Left renal pelvis (tissue), 4 donors: Measurements from ENCODE around the gene PMS2. TPM values are rescaled to one million over a fixed set of nuclear protein-coding genes. Genes with fewer than 3 reads are reported as not detected.
"Not testable (repeated sequence)": the region's sequence is repeated elsewhere in the genome, so short reads cannot be mapped to it uniquely, and the experiment has no call there.

Experiments
- DNase-seq, 4 donors: peaks; one replicate each; pipeline ENCODE4 v3.0.0-alpha.2; 2013; ENCODE audit warnings: low read depth in 4 of 4, low spot score in 3 of 4
- polyA plus RNA-seq, 4 donors: library from polyadenylated mRNA; unstranded; fragments of 120-200 nt; gene quantifications; one replicate each; pipeline ENCODE4 v1.2.1, GENCODE V29; 2013; ENCODE audit not compliant: insufficient read length in 4 of 4

PMS2 gene
- polyA plus RNA-seq, 4 donors = 15.8 to 23.6 (median 22.2) TPM

DNA sequence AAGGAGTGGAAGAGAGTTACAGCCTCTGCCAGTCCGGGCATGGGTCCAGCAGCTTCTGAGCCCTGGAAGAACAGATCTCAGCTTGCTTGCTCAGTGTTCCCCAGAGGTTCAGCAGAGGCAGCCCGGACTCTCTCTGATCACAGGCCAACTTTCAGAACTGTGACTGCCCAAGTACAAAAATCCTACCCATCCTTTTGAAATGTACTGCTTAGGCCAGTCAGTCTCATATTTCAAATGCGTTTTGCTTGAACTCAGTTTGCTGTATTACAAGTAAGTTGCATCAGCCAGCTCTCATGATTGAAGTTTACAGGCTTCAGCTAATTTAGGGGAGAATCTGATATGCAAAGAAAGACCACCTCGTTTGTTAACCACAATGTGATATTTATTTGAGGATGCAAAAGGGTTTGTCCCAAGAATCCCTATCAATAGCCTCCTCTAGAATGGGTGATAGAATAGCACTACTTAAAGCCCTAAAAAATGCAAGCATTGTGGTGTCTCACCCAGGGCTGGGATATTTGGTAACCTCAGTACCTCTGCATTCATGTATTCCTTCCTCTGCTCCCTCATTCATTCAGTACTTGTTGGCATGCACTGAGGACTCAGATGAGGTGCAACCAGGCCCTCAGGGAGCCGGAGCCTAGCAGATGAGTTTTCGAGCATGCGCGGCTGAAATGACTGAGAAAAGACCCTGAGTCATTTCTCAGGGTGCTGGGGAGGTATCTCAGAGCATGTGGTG, 7.2 kb upstream of the PMS2 start:
- DNase-seq = no peak

DNA sequence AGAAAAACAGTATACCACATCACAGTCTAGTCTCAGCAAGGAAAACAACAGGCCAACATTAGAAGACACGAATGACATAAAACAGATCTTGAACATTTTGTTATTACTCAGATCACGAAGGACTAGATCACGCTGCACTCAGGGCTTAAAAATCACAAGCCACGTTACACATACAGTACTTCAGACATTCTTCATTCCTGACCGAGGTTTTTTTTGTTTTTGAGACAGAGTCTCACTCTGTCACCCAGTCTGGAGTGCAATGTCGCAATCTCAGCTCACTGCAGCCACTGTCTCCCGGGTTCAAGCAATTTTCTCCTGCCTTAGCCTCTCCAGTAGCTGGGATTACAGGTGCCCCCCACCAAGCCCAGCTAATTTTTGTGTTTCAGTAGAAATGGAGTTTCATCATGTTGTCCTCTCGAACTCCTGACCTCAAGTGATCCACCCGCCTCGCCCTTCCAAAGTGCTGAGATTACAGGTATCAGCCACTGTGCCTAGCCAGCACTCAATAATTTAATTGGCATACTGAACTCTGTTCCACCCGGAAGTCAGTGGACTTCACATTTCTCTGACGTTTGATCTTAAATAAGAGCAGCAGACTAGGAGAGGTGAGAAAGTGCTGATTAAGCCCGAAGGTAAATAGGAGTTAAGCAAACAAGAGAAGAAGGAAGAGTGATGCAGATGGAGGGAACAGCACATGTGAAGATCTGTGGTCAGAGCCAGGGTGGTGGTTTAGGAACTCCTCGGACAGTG, 3.7 kb upstream of the PMS2 start:
- no peak for DNase-seq

DNA sequence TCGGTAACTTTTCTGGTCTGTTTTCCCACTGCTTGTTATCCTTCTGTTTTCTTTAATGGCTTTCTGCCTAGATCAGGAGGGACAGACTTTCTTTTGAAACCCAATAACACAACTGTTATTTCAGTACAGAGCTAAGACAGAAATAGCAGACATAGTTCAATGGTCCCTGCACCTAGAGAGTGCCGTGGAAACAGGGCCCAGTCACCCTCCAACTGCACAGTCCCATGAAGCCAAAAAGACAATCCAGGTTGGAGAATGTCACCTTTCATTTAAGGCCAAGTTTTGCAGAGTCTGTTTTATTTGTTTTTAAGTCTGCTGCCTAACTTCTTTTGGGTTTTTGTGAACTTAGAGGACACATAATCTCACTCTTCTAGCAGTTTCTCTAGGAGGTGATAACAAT, 2.7 kb upstream of the PMS2 start:
- no peak for DNase-seq

DNA sequence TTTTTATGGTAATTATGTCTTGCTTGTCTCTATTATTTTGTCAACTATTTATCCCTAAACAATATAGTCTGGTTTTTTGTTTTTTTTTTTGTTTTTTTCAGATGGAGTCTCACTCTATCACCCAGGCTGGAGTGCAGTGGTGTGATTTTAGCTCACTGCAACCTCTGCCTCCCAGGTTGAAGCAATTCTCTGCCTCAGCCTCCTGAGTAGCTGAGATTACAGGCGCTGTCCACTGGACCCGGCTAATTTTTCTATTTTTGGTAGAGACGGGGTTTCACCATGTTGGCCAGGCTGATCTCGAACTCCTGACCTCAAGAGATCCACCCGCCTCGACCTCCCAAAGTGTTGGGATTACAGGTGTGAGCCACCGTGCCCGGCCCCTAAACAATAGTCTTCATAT, 1.5 kb upstream of the PMS2 start:
- DNase-seq = not testable (repeated sequence)

DNA sequence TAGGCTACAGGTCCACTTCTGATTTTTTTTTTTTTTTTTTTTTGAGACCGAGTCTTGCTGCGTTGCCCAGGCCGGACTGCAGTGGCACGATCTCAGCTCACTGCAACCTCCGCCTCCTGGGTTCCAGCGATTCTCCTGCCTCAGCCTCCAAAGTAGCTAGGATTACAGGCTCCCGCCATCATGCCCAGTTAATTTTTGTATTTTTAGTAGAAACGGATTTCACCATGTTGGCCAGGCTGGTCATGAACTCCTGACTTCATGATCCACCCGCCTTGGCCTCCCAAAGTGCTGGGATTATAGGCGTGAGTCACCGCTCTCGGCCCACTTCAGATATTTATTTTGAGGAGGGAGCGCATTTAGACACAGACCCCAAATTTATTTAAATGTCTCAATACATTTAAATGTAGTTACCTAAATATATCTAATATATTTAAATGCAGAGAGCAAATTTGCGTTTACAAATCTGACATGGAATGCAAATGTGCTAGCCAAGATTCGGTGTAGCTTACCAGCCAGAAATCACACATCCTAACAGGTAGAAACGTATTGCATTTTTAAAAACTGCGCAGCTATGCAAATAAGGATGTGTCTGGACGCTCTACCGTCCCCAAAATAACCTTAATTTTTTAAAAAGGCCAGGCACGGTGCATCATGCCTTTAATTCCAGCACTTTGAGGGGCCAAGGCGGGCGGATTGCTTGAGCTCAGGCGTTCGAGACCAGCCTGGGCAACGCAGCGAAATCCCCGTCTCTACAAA, 836 bp downstream of the PMS2 start:
- not testable (repeated sequence) for DNase-seq

DNA sequence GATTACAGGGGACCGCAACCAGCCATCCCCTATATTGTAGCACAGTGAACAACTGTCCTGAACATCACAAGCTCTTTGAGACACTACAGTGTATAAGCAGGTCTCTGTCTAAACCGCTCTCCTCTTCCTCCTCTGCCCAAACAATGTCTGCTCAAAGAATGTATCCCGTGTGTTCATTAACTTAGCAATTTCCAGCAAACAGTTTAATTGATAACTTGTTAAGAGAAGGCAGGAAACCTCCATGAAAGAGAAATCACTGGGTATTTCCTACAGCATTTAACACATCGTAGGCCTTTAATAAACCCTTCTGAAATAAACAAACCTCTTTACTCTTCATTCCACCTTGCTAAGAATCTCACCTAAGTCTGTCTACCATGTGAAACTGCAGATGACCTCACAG, 1.5 kb downstream of the PMS2 start:
- DNase-seq = no peak

DNA sequence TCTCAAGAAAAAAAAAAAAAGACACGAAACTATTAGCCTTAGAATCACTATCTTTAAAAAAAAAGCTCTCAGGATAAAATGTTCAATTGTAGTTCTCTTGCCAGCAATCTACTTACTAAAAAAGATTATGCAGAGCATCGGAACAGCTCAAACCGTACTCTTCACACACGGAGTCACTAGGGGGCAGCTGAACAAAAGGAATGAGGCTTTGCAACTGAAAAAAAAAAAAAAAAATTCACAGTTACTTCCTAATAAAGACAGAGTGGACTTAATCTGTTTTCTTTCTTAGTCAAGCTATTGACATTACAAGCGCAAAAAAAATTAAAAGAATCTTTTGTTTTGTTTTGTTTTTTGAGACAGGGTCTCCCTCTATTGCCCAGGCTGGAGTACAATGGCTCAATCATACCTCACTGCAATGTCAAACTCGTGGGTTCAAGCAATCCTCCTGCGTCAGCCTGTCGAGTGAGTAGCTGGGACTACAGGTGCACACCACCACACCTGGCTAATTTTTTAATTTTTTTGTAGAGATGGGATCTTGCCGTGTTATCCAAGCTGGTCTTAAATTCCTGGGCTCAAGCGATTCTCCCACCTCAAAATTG, 11.5 kb downstream of the PMS2 start:
- peak in 1 of 4 donors; percentile 44 for DNase-seq

DNA sequence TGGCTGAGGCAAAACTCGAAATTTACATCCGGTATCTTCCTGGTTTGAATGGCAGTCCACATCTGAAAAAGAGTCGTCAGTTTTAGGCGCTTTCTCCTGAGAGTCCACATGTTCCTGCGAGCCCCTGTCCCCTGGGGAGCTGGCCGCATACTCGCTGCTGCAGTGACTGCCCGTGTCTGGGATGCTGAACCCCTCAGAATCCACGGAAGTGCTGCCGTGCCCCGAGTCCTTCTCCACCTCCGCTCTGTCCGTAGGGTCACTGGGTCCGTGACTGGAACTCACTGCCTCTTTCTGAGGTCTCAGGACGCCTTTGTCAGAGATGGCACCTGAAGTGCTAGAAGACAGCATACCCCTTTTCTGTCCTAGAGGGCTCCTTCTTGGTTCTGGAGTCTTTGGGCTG, 21.8 kb downstream of the PMS2 start:
- DNase-seq = not testable (repeated sequence)

DNA sequence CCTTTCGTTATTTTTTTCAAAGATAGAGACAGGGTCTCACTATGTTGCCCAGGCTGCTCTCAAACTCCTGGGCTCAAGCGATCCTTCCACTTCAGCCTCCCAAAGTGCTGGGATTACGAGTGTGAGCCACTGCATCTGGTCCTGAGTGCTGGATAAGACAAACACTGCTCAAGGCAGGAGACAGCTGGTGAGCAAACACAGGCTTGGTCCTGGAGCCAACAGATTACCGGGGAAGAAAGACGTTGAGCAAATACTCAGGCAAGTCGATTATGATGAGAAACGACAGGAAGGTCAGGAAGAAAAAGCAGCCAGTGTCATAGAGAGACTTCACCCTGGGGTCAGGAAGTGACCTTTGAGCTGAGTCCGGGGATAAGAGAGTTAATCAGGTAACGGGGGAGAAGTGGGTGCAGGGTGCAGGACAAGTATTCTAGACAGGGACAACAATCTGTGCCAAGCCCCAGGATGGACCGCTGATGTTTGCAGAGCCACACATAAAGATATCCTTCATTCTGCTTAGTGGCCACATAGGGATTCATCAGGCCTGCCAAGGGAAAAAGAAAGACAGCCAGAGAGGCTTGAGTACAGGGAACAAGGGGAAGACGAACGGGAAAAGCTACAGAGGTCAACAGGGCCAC, 29.1 kb downstream of the PMS2 start:
- DNase-seq = not testable (repeated sequence)

DNA sequence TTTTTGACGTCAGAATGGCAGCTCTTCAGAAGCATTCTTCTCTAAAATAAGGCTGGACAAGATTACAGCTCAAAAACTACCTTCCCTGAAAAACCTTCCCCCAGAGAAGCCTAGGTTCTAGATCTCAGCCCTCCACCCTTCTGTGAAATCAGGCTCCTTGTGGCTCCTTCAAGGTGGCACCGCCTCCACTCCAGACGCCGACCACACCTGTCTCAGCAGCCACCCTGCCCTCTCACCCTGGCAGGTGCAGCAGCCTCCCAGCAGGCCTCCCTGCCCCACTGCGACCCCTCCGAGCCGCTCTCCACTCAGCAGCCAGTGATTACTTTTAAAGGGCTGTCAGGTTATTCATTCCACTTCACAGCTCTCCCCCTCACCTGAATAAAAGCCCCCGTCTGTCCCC, 35.3 kb downstream of the PMS2 start:
- DNase-seq = not testable (repeated sequence)

DNA sequence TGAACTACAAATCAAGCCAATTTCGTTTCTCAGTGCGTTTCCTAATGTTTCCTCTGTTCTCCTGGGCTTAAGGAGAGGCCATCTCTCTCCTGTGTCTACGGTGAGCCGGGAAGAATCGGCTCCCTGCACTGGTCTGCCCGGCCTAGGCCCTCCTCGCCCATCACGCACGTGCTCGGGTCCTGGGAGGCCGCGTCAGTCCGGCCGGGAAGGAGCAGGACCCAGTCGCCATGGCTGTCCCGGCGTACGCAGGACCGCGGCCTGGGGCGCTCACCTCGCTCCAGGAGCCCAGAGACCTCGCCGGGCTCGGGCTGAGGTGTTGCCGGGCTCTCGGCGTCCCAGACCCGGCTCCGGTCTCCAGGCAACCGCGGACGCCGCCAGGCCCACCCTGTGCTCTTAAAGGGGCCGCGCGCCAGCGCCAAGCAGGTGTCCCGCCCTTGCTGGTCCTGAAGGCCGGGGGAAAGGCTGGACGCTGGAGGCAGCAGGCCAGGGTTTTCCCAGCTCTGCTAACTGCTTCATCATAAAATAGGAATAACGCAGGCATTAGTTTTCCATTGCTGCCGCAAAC, 38.4 kb downstream of the PMS2 start, which contains the start of gene RSPH10B:
Gene RSPH10B (minus strand): TSS at position 343 of the 565 bp plus-strand sequence. CDS start 3,573 bp downstream, outside the sequence.
- not testable (repeated sequence) for DNase-seq

DNA sequence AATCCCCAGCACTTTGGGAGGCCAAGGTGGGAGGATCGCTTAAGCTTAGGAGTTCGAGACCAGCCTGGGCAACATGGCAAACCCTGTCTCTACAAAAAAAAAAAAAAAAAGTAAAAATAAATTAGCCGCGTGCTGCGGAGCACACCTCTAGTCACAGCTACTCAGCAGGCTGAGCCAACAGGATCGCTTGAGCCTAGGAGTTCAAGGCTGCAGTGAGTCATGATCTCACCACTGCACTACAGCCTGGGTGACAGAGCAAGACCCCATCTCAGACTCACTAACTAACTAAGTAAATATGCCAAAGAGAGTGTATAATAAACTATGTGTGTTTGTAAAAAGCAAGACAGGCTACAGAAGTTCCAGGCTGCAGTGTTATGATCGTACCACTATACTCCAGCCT, 45.0 kb downstream of the PMS2 start:
- not testable (repeated sequence) for DNase-seq

DNA sequence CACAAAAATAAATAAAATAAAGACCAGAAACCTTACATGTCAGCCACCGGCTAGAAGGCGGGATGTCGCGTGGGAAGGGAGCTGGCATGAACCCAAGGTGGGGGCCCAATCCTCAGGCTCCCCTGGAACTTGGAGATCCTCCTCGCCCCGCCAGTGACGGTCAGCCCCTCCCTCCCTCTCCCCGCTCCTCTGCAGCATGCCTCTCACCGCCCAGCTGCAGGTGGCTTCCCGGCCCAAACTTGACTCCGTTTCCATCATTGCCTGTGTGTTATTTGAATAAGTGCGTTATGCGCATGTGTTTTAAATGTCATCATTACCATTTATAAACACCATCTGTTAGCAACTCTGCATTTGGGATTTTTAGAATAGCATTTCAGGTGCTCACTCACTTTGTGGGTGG, 45.6 kb downstream of the PMS2 start:
- not testable (repeated sequence) for DNase-seq

DNA sequence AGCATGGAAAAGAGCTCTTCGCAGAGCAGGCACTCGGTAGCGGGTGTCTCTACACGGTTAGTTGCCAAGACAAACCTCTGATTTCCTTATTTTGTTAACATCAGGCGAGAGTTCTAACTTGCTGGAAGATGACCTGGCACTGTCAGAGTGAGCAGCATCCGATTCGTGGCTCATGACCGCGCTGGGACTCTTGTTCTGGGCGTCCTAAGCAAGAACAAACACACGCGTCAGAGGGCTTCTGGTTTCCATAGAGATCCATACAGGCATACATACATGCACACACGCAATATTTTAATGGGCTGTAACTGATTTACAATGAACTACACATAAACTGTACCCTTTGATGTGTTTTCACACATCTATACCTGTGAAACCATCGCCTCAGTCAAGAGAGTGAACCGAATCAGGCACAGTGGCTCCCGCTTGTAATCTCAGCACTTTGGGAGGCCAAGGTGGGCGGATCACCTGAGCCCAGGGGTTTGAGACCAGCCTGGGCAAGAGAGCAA, 73.9 kb downstream of the PMS2 start:
- DNase-seq = not testable (repeated sequence)

DNA sequence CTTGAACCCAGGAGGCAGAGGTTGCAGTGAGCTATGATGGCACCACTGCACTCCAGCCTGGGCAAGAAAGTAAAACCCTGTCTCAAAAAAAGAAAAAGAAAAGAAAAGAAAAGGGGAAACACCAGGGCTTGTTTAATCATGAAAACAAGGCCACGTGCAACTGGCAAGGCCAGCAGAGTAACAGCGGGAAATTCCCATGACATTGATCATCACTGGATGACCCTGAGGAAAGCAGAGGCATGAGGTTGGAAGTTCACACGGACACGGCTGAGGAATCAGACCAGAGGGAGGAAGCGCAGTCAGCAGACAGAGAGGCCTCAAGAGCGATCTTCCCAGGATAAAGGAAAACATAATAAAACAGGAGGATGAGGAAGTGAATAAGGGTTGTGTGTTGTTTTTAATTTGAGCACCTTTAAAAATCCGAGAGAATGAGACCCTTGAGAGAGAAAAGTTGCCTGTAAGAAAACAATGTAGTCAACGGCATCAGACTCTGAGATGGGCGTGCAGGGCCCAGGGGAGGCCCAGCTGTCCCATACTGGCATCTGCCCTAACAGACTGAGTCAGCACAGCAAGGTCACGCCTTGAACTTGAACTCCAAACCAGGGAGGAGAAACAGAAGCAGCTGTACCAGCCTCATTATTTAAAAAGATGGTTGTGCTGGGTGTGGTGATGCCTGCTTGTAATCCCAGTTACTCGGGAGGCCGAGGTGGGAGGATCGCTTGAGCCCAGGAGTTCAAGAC, 76.8 kb downstream of the PMS2 start:
- peak in 1 of 4 donors; percentile 4 for DNase-seq

DNA sequence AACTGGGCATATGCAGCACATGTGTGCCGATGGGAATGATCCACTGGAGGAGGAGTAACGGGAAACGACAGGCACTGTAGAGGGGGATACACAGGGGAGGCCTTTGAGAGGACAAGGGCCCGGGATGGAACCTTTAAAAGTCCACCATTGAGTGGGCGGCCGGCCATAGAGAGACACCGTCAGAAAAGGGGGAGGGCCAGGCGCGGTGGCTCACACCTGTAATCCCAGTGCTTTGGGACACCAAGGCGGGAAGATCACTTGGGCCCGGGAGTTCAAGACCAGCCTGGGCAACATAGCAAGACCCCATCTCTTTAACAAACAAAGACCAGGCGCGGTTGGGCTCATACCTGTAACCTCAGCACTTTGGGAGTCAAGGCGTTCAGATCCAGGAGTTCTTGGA, 77.6 kb downstream of the PMS2 start:
- not testable (repeated sequence) for DNase-seq

DNA sequence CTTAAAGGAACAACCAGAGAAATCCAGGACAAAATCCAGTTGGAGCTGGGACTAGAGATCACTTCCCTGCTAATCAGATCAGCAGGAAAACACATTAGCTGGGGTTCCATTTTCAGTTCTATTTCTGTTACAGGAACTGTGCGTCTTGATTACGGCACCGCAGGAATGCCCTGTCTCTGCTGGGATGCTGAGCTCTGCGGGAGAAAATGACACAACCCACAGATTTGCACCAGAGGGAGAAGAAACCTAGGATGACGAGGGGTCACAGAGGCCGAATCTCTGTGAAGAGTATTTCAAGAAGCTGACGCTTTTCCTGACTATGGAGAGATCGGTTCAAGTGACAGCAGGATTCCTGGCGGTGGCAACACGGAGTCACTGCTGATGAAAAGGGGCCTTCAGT, 78.6 kb downstream of the PMS2 start:
- DNase-seq = not testable (repeated sequence)

DNA sequence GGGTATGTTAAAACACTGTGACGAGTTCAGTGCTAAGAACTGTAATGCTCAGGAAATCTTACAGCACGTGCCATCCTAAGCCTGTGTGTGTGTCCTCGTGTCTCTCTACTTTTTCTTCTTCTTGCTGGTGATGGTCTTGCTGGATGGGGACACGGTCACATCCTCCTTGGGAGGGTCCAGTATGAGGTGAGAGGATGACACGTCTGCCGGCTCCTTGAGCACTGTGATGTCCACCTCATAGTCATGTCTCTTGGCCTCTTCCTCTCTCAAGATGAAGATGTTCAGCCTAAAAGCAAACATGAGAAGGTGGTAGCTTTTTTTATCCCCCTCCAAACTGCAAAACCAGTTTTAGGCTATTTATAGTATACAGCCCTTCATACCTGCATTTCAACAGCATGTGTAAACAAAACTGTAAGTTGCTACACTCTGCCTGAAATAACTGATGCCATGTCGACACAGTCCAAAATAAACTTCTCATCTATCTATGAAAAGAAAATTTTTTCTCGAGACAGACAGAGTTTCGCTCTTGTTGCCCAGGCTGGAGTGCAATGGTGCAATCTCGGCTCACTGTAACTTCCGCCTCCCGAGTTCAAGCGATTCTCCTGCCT, 82.5 kb downstream of the PMS2 start:
- not testable (repeated sequence) for DNase-seq

DNA sequence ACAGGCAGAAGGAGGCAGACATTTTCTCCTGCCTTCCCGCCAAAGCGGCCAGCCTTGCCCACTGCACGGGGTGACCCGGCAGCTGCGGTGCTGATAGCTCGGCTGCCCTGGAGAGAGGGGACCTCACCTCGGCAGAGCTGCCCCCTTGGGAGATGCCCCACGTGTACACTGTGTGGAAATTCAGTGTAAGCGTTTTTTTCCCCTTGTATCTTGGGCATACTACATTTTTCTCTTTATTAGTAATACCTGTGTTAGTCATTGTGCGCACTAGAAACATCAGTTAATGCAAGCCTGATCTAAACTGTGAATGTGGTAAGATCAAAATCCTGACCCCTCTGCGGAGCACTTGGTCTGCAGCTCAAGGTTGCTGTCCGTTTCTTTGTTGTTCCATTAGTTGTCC, 84.2 kb downstream of the PMS2 start:
- DNase-seq = not testable (repeated sequence)
